PFSK-1 (cell line): Measurements from ENCODE around the gene B3GAT1.

ENCODE experiments used
- FOXP2 ChIP-seq: optimal IDR thresholded peaks from 2 replicates; pipeline ENCODE3; 2011; ENCODE audit warnings: borderline replicate concordance, control low read depth, inconsistent platforms; ENCODE audit not compliant: insufficient read depth; ENCODE audit errors: extremely low read length, extremely low read depth
- POLR2AphosphoS5 ChIP-seq: IDR thresholded peaks from 2 replicates; pipeline ENCODE4 v1.6.1; 2012; ENCODE audit warnings: low read depth, mild to moderate bottlenecking, control low read depth, low read length, moderate library complexity
- SIN3A ChIP-seq: IDR thresholded peaks from 2 replicates; pipeline ENCODE4 v1.6.1; 2012; ENCODE audit warnings: mild to moderate bottlenecking, low read length, moderate library complexity, borderline replicate concordance; ENCODE audit not compliant: insufficient read depth
- TAF1 ChIP-seq: IDR thresholded peaks from 2 replicates; pipeline ENCODE4 v1.6.1; 2012; ENCODE audit warnings: low read length, control low read depth, borderline replicate concordance; ENCODE audit not compliant: insufficient read depth
- TF ChIP-seq, protein P1 (sequence below), 2 experiments: IDR thresholded peaks; 2 replicates each; pipeline versions ENCODE4 v1.6.1 to v1.8.0; 2011 to 2012; ENCODE audit warnings: low read depth in 2 of 2, low read length in 2 of 2, control low read depth in 1 of 2, inconsistent platforms in 1 of 2, mild to moderate bottlenecking in 1 of 2, moderate library complexity in 1 of 2; ENCODE audit not compliant: insufficient read depth in 1 of 2

The B3GAT1 gene

DNA sequence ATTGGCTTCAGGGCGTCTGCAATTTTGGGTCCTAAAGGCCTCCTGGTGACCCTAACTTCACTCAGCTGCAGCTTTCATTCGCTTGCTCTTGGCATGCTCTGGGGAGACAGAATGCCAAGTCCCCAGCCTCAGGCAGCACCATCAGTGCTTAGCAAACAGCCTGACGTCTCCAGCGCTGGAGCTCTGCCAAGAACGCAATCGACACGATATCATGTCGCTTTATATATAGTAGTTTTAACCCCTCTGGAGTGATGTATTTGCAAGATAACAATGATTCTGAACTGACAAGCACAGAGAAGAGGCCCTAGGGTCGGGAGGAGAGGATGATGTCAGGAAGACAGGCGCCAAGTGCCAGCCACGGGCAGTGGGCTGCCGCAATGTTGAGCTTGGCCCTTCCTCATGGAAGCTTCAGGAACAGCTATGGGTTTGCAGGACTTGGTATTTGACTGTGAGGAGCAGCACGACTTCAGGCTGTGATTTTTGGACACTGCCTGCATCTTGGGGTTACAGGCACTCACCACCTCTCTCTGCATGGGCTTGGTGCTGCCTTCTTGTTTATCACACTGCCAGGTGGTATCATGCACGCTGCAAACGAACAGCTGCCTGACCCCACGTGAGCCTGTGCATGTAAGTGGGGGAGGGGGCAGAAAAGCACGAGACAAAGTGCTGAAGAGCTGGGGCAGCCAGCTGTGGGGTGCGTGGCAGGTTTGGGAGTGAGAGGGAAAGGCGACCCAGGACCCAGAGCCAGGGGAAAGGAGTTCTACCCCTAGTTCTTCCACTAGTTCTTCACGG lies 26.1 kb downstream of the B3GAT1 start:
- no peak for TF ChIP-seq POLR2AphosphoS5
- no peak for TF ChIP-seq TAF1
- no peak for TF ChIP-seq SIN3A
- TF ChIP-seq, protein P1, sequence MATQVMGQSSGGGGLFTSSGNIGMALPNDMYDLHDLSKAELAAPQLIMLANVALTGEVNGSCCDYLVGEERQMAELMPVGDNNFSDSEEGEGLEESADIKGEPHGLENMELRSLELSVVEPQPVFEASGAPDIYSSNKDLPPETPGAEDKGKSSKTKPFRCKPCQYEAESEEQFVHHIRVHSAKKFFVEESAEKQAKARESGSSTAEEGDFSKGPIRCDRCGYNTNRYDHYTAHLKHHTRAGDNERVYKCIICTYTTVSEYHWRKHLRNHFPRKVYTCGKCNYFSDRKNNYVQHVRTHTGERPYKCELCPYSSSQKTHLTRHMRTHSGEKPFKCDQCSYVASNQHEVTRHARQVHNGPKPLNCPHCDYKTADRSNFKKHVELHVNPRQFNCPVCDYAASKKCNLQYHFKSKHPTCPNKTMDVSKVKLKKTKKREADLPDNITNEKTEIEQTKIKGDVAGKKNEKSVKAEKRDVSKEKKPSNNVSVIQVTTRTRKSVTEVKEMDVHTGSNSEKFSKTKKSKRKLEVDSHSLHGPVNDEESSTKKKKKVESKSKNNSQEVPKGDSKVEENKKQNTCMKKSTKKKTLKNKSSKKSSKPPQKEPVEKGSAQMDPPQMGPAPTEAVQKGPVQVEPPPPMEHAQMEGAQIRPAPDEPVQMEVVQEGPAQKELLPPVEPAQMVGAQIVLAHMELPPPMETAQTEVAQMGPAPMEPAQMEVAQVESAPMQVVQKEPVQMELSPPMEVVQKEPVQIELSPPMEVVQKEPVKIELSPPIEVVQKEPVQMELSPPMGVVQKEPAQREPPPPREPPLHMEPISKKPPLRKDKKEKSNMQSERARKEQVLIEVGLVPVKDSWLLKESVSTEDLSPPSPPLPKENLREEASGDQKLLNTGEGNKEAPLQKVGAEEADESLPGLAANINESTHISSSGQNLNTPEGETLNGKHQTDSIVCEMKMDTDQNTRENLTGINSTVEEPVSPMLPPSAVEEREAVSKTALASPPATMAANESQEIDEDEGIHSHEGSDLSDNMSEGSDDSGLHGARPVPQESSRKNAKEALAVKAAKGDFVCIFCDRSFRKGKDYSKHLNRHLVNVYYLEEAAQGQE (IDR thresholded peaks at IDR 0.05; ENCODE audit: insufficient read depth in 1 of 2, low read depth in 2 of 2, low read length in 2 of 2), result no peak
- TF ChIP-seq FOXP2, result no peak

DNA sequence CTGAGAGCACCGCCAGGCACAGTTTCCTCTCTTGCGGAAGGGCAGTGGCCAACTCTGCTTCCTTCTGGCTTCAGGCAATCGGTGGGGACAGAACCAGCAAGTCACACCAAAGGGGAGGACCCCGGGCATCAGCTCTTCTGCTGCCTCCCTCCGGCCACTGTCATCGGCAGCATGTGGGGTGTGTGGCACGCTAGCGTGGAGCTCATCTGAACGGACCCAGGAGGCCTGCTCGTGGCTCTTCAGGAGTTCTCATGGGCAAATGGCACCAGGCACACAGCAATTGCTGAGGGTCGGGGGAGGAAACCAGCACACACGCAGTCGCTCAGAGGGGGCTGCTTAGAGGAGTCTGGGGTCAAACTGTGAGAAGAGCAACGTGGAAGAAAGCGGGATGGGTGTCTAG lies 26.9 kb downstream of the B3GAT1 start:
- no peak for TF ChIP-seq SIN3A
- TF ChIP-seq FOXP2, result no peak
- TF ChIP-seq, protein P1 (IDR thresholded peaks at IDR 0.05; ENCODE audit: insufficient read depth in 1 of 2, low read depth in 2 of 2, low read length in 2 of 2), result no peak
- no peak for TF ChIP-seq POLR2AphosphoS5
- no peak for TF ChIP-seq TAF1

- TF ChIP-seq POLR2AphosphoS5 (no peak), FOXP2 (no peak), TAF1 (no peak), SIN3A (no peak)
- TF ChIP-seq, protein P1 (IDR thresholded peaks at IDR 0.05; ENCODE audit: insufficient read depth in 1 of 2, low read depth in 2 of 2, low read length in 2 of 2), result no peak
Observed at GRCh38 chr11:134384406-134384805, 27.6 kb downstream of the B3GAT1 start.

DNA sequence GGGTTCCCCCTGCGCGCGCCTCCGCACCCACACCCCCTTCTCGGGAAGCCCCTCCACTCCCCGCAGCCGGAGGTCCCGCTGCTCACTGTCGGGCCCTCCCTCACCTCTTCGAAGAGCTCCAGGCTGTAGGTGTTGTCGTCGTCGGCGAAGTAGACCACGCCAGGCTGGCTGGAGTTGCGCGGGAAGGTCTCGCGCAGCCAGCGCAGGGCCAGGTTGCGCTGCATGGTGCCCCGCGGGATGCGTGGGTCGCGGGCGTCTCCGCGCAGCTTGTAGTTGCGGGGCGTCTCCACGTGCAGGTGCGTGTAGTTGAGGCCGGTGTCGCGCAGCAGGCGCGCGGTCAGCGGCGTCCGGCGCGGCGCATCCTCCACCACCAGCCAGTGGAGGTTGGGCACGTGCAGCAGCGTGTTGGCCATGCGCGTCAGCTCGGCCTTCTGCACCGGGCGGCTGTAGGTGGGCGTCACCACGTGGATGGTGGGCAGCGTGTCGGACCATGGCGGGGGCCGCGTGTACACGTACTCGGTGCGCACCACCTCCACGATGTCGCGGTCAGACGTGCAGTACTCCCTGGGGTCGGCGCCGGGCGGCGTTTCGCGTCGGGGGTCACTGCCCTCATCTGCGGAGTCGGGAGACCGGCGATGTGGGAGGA lies 28.3 kb downstream of the B3GAT1 start:
- TF ChIP-seq SIN3A (no peak), POLR2AphosphoS5 (no peak)
- TF ChIP-seq, protein P1 (IDR thresholded peaks at IDR 0.05; ENCODE audit: insufficient read depth in 1 of 2, low read depth in 2 of 2, low read length in 2 of 2), result no peak

GRCh38 chr11:134382830-134383229 lies 29.2 kb downstream of the B3GAT1 start:
- TF ChIP-seq, protein P1 (IDR thresholded peaks at IDR 0.05; ENCODE audit: insufficient read depth in 1 of 2, low read depth in 2 of 2, low read length in 2 of 2), result no peak
- no peak for TF ChIP-seq SIN3A
- no peak for TF ChIP-seq POLR2AphosphoS5
- no peak for TF ChIP-seq TAF1
- no peak for TF ChIP-seq FOXP2
